HCT116 (cell line): ENCODE results near the gene GTF2IRD1.

Experiments used
- EGR1 ChIP-seq: IDR thresholded peaks from 2 replicates; pipeline ENCODE4 v1.6.1; 2012; ENCODE audit warnings: low read depth
- EZH2 ChIP-seq: fragments of 200-600 bp; sonication (generic); IDR thresholded peaks from 2 replicates; pipeline ENCODE4 v1.6.1; 2017; ENCODE audit warnings: antibody characterized with exemption, mixed run types
- EZH2phosphoT487 ChIP-seq: fragments of 200-600 bp; IDR thresholded peaks from 2 replicates; pipeline ENCODE4 v1.6.1; 2018; ENCODE audit warnings: antibody characterized with exemption, borderline replicate concordance
- POLR2A ChIP-seq: IDR thresholded peaks from 2 replicates; pipeline ENCODE4 v1.7.0; 2011; ENCODE audit warnings: borderline replicate concordance; ENCODE audit not compliant: insufficient read depth, insufficient read length; ENCODE audit errors: extremely low read depth
- POLR2AphosphoS5 ChIP-seq: IDR thresholded peaks from 2 replicates; pipeline ENCODE4 v1.6.1; 2011; ENCODE audit warnings: mild to moderate bottlenecking, low read depth, low read length, moderate library complexity
- RAD21 ChIP-seq: IDR thresholded peaks from 2 replicates; pipeline ENCODE4 v1.6.1; 2012; ENCODE audit warnings: low read depth, mild to moderate bottlenecking
- YY1 ChIP-seq: IDR thresholded peaks from 2 replicates; pipeline ENCODE4 v1.6.1; 2011; ENCODE audit warnings: low read length, low read depth, moderate library complexity, mild to moderate bottlenecking; ENCODE audit not compliant: insufficient replicate concordance; ENCODE audit errors: extremely low read depth
- ZNF274 ChIP-seq: fragments of 200-500 bp; sonication (Bioruptor generic); IDR thresholded peaks from 2 replicates; pipeline ENCODE4 v1.6.1; 2014; ENCODE audit warnings: mild to moderate bottlenecking, low read depth, low read length, inconsistent platforms
- TF ChIP-seq, protein P1 (sequence below), 3 experiments: fragments of 200-600 bp in 1 of 3; sonication (generic) in 1 of 3; IDR thresholded peaks in 2 of 3; conservative IDR thresholded peaks in 1 of 3; 2 replicates each; pipeline ENCODE4 v1.5.1; 2012 to 2017; ENCODE audit warnings: low read depth in 2 of 3, low read length in 2 of 3, antibody characterized with exemption in 1 of 3, borderline replicate concordance in 1 of 3, control low read depth in 1 of 3, mild to moderate bottlenecking in 1 of 3, mixed read lengths in 1 of 3, mixed run types in 1 of 3, moderate library complexity in 1 of 3; ENCODE audit not compliant: insufficient read depth in 1 of 3
- TF ChIP-seq, protein P2 (sequence below): IDR thresholded peaks from 2 replicates; pipeline ENCODE4 v1.6.1; 2012
- TF ChIP-seq, protein P3 (sequence below): IDR thresholded peaks from 2 replicates; pipeline ENCODE4 v1.6.1; 2012
- TF ChIP-seq, protein P4 (sequence below): IDR thresholded peaks from 2 replicates; pipeline ENCODE4 v1.6.1; 2011; ENCODE audit warnings: mild to moderate bottlenecking, low read length, moderate library complexity; ENCODE audit not compliant: insufficient replicate concordance; ENCODE audit errors: extremely low read depth

DNA sequence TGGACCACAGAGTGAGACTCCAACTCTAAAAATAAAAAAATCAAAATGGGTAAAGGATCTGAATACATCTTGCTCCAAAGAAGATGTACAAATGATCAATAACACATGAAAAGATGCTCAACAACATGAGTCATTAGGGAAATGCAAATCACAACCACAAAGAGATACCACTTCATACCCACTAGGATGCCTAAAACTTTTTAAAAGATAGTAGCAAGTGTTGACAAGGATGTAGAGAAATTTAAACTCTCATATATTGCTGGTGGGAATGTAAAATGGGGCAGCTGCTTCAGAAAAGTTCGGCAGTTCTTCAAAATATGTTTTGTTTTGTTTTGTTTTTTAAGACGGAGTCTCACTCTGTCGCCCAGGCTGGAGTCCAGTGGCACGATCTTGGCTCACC is 45.7 kb upstream of the GTF2IRD1 start:
- TF ChIP-seq, protein P1, sequence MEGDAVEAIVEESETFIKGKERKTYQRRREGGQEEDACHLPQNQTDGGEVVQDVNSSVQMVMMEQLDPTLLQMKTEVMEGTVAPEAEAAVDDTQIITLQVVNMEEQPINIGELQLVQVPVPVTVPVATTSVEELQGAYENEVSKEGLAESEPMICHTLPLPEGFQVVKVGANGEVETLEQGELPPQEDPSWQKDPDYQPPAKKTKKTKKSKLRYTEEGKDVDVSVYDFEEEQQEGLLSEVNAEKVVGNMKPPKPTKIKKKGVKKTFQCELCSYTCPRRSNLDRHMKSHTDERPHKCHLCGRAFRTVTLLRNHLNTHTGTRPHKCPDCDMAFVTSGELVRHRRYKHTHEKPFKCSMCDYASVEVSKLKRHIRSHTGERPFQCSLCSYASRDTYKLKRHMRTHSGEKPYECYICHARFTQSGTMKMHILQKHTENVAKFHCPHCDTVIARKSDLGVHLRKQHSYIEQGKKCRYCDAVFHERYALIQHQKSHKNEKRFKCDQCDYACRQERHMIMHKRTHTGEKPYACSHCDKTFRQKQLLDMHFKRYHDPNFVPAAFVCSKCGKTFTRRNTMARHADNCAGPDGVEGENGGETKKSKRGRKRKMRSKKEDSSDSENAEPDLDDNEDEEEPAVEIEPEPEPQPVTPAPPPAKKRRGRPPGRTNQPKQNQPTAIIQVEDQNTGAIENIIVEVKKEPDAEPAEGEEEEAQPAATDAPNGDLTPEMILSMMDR (IDR thresholded peaks at IDR 0.05 in 2 of 3, conservative IDR thresholded peaks at IDR 0.05 in 1 of 3; ENCODE audit: borderline replicate concordance in 1 of 3, insufficient read depth in 1 of 3, low read depth in 2 of 3, low read length in 2 of 3), result no peak
- TF ChIP-seq POLR2AphosphoS5 (no peak), ZNF274 (no peak), EZH2phosphoT487 (no peak), RAD21 (no peak), YY1 (no peak), EZH2 (no peak), EGR1 (no peak), POLR2A (no peak)
- TF ChIP-seq, protein P2, sequence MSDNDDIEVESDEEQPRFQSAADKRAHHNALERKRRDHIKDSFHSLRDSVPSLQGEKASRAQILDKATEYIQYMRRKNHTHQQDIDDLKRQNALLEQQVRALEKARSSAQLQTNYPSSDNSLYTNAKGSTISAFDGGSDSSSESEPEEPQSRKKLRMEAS, result no peak
- TF ChIP-seq, protein P3, sequence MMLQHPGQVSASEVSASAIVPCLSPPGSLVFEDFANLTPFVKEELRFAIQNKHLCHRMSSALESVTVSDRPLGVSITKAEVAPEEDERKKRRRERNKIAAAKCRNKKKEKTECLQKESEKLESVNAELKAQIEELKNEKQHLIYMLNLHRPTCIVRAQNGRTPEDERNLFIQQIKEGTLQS, result no peak
- TF ChIP-seq, protein P4, sequence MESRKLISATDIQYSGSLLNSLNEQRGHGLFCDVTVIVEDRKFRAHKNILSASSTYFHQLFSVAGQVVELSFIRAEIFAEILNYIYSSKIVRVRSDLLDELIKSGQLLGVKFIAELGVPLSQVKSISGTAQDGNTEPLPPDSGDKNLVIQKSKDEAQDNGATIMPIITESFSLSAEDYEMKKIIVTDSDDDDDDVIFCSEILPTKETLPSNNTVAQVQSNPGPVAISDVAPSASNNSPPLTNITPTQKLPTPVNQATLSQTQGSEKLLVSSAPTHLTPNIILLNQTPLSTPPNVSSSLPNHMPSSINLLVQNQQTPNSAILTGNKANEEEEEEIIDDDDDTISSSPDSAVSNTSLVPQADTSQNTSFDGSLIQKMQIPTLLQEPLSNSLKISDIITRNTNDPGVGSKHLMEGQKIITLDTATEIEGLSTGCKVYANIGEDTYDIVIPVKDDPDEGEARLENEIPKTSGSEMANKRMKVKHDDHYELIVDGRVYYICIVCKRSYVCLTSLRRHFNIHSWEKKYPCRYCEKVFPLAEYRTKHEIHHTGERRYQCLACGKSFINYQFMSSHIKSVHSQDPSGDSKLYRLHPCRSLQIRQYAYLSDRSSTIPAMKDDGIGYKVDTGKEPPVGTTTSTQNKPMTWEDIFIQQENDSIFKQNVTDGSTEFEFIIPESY, result no peak
